HG03457 (cell line): ENCODE data around the gene ZBTB44.
"Not testable (repeated sequence)": the region's sequence is repeated elsewhere in the genome, so short reads cannot be mapped to it uniquely, and the experiment has no call there.

Source experiments
- ATAC-seq: cut with Tn5 transposase; IDR thresholded peaks from one replicate; pipeline ENCODE4 v1.9.1; 2021; ENCODE audit warnings: moderate number of reproducible peaks; ENCODE audit not compliant: unreplicated experiment

Gene ZBTB44

DNA sequence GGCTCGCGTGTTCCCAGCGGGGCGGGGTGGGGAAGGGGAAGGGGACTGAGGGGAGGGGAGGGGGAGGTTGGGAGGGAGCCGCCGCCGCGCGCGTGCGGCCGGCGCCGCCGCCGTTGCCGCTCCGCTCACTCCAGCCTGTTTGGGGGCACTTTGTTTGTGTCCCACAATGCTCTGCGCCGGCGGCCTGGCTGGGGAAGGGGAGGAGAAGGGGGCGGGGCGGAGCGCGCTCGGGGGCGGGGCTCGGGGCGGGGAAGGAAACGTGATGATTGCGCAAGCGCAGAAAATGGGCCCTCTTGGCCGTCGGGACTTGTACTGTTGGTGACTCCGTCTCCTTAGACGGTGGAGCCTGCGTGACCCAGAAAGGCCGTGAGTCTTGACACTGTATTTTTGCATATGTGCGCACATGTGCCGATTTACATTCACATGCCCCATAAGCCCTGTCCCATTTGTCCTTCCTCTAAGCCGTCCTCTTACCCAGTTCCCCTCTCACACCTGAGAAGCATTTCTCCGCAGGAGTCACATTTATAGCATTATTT, at the start of gene ZBTB44:
ZBTB44 (minus strand) TSS at position 168 of the 536 bp plus-strand sequence. CDS start 53,044 bp downstream, outside the sequence.
- ATAC-seq = peak; percentile 52

DNA sequence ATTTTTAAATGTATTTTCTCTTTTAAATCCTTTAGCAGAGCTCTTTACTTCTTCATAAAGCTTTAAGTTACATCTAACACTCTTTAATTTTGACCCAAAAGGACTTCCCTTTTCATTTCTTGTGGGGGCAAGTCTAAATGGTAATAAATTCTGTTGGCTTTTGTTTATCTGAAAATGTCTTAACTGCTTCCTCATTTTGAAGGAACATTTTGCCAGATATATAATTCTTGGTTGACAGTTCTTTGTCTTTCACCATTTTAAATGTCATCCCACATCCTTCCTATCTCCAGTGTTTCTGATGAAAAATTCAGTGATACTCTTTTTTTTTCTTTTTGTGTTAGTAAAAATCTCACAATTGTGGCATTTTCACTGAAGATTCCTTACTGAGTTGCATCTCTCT, 44.7 kb upstream of the ZBTB44 start:
- no peak for ATAC-seq

- ATAC-seq = no peak
Observed at GRCh38 chr11:130358398-130358797, 43.7 kb upstream of the ZBTB44 start.

DNA sequence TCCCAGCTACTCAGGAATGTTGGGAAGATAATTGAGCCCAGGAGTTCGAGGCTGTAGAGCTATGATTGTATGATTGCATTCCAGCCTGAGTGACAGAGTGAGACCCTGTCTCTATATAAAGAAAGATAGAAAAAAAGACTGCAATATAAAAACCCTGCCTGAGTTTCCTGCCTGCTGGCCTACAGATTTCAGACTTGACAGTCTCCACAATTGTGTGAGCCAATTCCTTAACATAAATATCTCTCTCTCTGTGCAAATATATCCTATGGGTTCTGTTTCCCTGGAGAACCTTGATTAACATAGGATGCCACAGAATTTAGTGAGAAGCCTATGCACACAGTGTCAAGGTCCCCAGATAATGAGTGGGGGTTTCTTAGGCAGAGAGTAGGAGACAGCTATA, 32.5 kb upstream of the ZBTB44 start:
- ATAC-seq = no peak

GRCh38 chr11:130344841-130345240, 30.1 kb upstream of the ZBTB44 start:
- ATAC-seq = no peak

GRCh38 chr11:130340671-130341319, 26.1 kb upstream of the ZBTB44 start:
- ATAC-seq = no peak

DNA sequence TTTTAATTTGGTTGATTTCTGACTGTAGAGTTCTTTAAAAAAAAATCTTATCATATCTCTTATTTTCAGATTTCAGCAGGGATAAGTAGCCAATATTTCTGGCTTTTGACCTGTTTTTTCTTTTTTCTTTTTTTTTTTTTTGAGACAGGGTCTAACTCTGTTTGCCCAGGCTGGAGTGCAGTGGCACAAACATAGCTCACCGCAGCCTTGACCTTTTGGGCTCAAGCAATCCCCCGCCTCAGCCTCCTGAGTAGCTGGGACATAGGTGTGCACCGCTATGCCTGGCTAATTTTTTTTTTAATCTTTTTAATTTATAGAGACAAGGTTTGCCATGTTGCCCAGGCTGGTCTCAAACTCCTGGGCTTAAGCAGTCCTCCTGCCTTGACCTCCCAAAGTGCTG, 23.9 kb upstream of the ZBTB44 start:
- no peak for ATAC-seq

- no peak for ATAC-seq
Observed at GRCh38 chr11:130337281-130338089, 22.8 kb upstream of the ZBTB44 start.

DNA sequence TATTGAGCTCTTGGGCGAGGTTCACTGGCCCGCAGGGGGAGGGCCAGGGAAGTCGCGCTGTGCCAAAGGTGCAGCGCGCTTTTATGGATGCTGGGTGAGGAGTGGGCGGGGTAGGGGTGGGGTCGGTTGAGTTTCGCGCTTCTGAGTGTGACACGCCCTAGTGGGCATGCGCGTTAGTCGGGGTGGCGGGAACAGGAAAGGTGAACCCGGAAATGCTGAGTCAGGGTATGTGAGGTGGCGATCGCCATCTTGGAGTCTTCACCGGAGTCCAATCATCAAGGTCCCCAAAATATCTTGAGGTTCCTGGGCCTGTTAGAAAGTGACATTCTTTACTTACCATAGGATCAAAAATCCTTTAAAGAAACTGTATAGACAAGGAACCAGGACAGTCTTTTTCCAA, 16.7 kb upstream of the ZBTB44 start:
- not testable (repeated sequence) for ATAC-seq

DNA sequence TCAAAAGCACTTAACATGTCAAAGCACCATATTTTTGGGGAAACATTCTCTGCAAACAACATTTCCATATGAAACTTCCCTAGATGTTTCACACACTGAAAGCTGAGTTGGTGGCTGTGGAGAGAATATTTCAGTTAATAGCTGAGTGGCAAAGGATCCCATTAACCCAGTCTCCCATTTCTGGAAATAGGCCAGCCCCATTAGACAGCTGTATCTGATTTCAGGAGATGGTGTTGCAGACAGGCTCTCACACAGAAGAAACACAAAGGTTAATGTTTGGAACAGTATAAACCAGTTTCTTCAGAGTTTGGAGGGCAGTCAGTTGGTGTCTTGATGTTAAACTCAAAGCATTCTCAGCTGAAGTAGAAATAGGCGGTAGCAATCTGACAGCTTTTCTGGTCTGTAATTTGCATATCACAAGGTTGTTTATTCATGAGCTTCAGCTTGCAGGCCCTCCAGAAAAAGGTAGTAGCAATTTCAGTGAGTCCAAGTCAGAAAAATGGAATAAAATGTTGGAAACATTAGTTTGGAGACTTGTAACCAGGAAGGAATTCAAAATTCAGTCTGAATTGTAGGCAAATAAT, 15.5 kb upstream of the ZBTB44 start:
- no peak for ATAC-seq

DNA sequence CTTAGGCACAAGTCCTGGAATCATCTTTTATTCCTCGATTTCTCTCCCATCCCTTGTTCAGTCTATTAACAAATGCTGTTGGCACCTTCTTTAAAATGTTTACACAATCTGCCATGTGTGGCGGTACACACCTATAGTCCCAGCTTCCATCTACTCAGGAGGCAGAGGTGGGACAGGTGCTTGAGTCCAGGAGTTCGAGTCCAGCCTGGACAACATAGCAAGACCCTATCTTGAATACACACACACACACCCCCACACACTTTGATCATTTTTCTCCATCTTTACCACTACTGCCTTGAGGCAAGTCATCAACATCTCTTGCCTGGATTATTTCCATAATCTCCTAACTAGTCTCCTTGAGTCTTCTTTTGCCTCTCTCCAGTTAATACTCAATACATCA, 13.7 kb upstream of the ZBTB44 start:
- no peak for ATAC-seq

- ATAC-seq = no peak
Observed at GRCh38 chr11:130327716-130328115, 13.0 kb upstream of the ZBTB44 start.

GRCh38 chr11:130325691-130326090, 11.0 kb upstream of the ZBTB44 start:
- no peak for ATAC-seq

- no peak for ATAC-seq
Observed at GRCh38 chr11:130323452-130324450, 9.0 kb upstream of the ZBTB44 start.

DNA sequence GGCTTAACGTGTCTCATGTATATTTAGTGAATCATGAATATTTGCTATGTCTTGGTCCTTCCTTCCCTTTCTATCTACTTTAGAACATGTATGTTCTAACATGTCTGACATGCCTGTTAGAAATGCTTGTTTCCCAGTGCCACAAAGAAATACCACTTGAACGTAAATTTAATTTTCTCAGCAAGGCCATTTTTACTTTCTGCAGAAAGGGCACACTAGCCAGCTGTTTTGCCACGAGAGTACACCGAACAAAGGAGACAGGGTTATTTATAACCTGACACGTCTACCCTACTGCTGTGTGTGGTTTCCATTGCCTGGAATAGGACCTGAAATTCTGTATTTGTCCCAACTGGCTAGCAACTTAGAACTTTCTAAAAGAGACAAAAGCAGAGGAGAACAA, 7.4 kb upstream of the ZBTB44 start:
- ATAC-seq = no peak

- ATAC-seq = no peak
Observed at GRCh38 chr11:130318031-130318673, 3.4 kb upstream of the ZBTB44 start.

GRCh38 chr11:130315354-130315970, 745 bp upstream of the ZBTB44 start:
- peak; percentile 33 for ATAC-seq

DNA sequence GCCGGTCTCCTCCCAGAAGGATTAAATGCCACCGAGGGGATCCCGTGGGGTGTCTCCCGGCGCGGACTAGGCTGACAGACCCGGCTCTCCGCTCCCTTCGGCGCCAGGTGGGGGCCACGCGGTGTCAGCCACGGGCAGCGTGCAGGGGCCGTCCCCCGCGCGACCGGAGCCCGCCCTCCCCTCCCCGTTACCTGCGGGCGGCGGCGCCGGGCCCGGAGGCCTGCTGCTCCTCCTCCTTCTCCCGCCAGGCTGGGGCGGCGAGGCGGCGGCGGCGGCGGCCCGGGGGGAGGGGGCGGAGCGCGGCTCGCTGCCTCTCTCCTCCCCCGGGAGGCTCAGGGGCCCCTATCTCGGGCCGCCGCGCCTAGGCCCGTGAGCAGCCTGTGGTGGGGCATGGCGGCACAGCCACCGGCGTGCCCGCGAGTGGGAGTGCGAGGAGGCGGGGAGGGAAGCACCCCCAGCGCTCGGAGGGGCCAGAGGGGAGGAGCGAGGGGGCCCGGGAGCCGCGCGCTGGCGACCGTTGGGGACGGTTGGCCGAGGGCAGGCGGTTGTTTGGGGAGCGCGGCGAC, 450 bp downstream of the ZBTB44 start:
- ATAC-seq = peak; percentile 30
